Adrenal gland (tissue), 12 donors: ENCODE results near the gene GNG3. TPM values are rescaled to one million over a fixed set of nuclear protein-coding genes. Genes with fewer than 3 reads are reported as not detected.
"Not testable (repeated sequence)": the region's sequence is repeated elsewhere in the genome, so short reads cannot be mapped to it uniquely, and the experiment has no call there.

ENCODE experiments used
- DNase-seq, 7 donors: peaks; one replicate each; pipeline ENCODE4 v3.0.0-alpha.2; 2019 to 2020
- H3K27ac ChIP-seq, 5 donors: fragments of 200-600 bp; sonication (generic) in 4 of 5; 1 replicate in 3 of 5; 2 replicates in 2 of 5; pipeline versions ENCODE4 v1.5.1 to v1.8.0; 2016 to 2020; ENCODE audit warnings: mild to moderate bottlenecking in 1 of 5
- H3K27me3 ChIP-seq: fragments of 200-600 bp; 2 replicates; pipeline ENCODE4 v1.8.0; 2021
- H3K36me3 ChIP-seq, 2 donors: fragments of 200-600 bp; replicated peaks in 1 of 2; 1 replicate in 1 of 2; 2 replicates in 1 of 2; pipeline versions ENCODE4 v1.5.1 to v1.8.0; 2018 to 2022
- H3K4me1 ChIP-seq, 2 donors: fragments of 200-600 bp; replicated peaks in 1 of 2; 1 replicate in 1 of 2; 2 replicates in 1 of 2; pipeline versions ENCODE4 v1.5.1 to v1.8.0; 2018 to 2021
- H3K4me3 ChIP-seq, 4 donors: fragments of 200-600 bp; sonication (generic) in 3 of 4; one replicate each; pipeline ENCODE4 v1.5.1; 2016 to 2018
- H3K9me3 ChIP-seq, 3 donors: fragments of 200-600 bp; sonication (generic) in 1 of 3; replicated peaks in 1 of 3; 1 replicate in 2 of 3; 2 replicates in 1 of 3; pipeline versions ENCODE4 v1.5.1 to v1.8.0; 2016 to 2021
- POLR2A ChIP-seq, 2 donors: fragments of 450-650 bp; IDR thresholded peaks; one replicate each; pipeline ENCODE4 v1.6.1; 2017; ENCODE audit warnings: antibody characterized with exemption in 2 of 2, mild to moderate bottlenecking in 2 of 2, moderate library complexity in 1 of 2
- WGBS, 4 donors: extraction: QIAGEN DNeasy Blood & Tissue Kit in 2 of 4; methylation state at CpG; one replicate each; pipeline versions ENCODE4 v1.1.5 to v1.1.7; 2013 to 2017; 5-methylcytosine and 5-hydroxymethylcytosine counted together
- intact Hi-C, 2 donors: fragments of 100-400 bp; cut with DNase I; formaldehyde crosslinking; loops; one replicate each; pipeline versions ENCODE4 v1.14.1 to v1.15.0; 2022 to 2023
- polyA plus RNA-seq, 3 donors: library from polyadenylated mRNA; stranded (reverse); fragments of 200-250 nt in 2 of 3; fragments of 350-450 nt in 1 of 3; fragmentation: Illumina TruSeq in 1 of 3; extraction: RNeasy Lipid Tissue Mini Kit (QIAGEN cat#74804) in 1 of 3; gene quantifications; one replicate each; pipeline ENCODE4 v1.2.3, GENCODE V29; 2013 to 2014
- total RNA-seq, 9 donors: library from RNA; depleted of rRNA in 4 of 9; stranded (reverse); fragments of >200 nt in 4 of 9; fragments of 120-200 nt in 1 of 9; fragmentation: NEBNext Ultra II Directional in 1 of 9; extraction: Animal tissue kit (Norgen Biotek cat#: 25700) in 1 of 9; gene quantifications; one replicate each; pipeline versions ENCODE4 v1.1.0 to v1.2.4, GENCODE V29; 2013 to 2023
- TF ChIP-seq, protein P1 (sequence below), 6 experiments: fragments of 450-650 bp in 4 of 6; fragments of 200-600 bp in 2 of 6; sonication (generic) in 1 of 6; IDR thresholded peaks; 1 replicate in 5 of 6; 2 replicates in 1 of 6; pipeline versions ENCODE4 v1.5.1 to v1.8.0; 2016 to 2021; ENCODE audit warnings: antibody characterized with exemption in 6 of 6, mild to moderate bottlenecking in 2 of 6, moderate library complexity in 1 of 6
- donor health status: healthy with polysubstance abuse.
- donor health status: Bipolar disorder and iron deficiency.
- donor health status: DM: yes; HTN: yes; CAD: no.
- donor health status: DM: no; HTN: no; CAD: no.
- donor health status: DM: no; HTN: no; CAD: no.
- donor health status: DM: yes; HTN: yes; CAD: no.

The GNG3 gene
- total and polyA plus RNA-seq, 12 donors = 0.39 to 15.7 (median 3.0) TPM; not detected in 2

DNA sequence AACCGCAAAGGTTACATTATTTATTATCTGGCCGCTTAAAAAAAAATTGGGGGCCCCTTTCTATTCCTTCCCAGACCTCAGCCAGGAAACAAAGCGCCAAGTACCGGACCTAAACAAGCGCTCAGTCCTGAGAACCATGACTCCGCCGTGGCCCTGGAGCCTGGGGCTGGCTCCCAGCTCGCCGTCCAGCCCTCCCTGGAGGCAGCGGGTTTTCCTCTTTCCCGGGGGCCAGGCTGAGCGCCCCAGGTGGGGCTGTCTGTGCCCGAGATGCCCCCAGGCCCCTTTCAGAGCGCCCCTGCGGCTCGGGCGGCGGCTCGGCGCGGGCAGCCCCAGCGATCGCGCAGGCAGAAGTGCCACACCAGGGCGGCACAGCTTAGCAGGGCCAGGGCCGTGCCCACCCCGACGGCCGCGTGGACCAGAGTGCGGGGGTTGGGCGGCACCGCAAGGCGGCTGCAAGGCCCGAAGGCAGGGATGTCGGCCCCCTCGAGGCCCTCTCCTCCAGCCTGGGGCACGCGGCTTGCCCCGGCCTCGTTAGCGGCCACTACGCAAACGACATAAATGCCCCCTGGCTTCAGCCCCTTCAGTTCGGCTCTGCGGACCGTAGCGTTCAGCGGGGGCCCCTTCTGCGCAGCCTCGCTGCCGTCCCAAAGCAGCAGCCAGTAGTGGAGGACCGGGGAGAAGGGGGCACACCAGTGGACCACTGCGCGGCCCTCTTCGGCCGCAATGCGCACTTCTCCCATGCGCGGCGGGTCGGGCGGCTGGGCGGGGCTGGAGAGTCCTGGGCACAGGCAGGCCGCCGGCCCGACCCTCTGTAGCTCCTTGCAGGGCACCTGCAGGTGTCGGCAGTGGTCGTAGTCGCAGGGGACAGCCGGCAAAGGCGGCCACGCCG, 19.7 kb upstream of the GNG3 start:
- TF ChIP-seq, protein P1, sequence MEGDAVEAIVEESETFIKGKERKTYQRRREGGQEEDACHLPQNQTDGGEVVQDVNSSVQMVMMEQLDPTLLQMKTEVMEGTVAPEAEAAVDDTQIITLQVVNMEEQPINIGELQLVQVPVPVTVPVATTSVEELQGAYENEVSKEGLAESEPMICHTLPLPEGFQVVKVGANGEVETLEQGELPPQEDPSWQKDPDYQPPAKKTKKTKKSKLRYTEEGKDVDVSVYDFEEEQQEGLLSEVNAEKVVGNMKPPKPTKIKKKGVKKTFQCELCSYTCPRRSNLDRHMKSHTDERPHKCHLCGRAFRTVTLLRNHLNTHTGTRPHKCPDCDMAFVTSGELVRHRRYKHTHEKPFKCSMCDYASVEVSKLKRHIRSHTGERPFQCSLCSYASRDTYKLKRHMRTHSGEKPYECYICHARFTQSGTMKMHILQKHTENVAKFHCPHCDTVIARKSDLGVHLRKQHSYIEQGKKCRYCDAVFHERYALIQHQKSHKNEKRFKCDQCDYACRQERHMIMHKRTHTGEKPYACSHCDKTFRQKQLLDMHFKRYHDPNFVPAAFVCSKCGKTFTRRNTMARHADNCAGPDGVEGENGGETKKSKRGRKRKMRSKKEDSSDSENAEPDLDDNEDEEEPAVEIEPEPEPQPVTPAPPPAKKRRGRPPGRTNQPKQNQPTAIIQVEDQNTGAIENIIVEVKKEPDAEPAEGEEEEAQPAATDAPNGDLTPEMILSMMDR (IDR thresholded peaks at IDR 0.05) = no peak
- no peak for TF ChIP-seq POLR2A (IDR thresholded peaks at IDR 0.05)

DNA sequence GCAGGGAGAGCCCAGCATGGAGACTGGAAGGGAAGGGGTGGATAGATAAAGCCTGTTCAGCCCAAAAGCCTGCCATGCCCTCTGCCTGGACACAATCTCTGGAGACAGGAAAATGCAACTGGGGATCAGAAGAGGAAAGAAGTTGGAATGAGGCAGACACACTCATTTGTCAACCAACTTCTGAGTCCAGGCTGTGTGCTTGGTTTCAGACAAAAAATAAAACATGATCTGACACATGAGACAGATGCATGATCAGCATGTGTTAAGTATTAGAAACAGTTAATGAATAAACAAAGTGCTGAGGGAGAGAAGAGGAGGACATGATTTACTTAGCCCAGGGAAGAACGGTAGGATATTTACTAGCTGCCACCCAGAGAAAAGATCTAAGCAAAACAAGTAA, 19.0 kb upstream of the GNG3 start:
- Histone ChIP-seq H3K27me3 (no peaks in the 10 kb centered on the region), H3K4me3 (peak overlapping the region in 1 of 4 donors; percentile 31), H3K4me1 (peaks cover 4 to 23% of the 10 kb centered on the region in 2 donors), H3K27ac (peak overlapping the region in 2 of 5 donors; percentile 54 to 62), H3K36me3 (peaks cover 0 to 36% of the 10 kb centered on the region in 2 donors), H3K9me3 (no peaks in the 10 kb centered on the region)
- 20 to 40% (median 34%) methylated on average over 1 of the region's 1 CpG for WGBS, 4 donors
- no peak for DNase-seq
- TF ChIP-seq POLR2A (IDR thresholded peaks at IDR 0.05) = no peak
- intact Hi-C loops = no loop called here

More for the DNA sequence above, 19.7 kb upstream of the GNG3 start:
- peak overlapping the region in 1 of 4 donors; percentile 19 for H3K4me3 ChIP-seq
- H3K27me3 ChIP-seq = no peaks in the 10 kb centered on the region
- no peaks in the 10 kb centered on the region for H3K9me3 ChIP-seq
- no peak overlapping the region for H3K27ac ChIP-seq
- 44 to 72% (median 50%) methylated on average over 14 to 74 of the region's 74 CpGs for WGBS, 4 donors
- H3K36me3 ChIP-seq = peaks cover 0 to 31% of the 10 kb centered on the region in 2 donors
- peaks cover 4 to 23% of the 10 kb centered on the region in 2 donors for H3K4me1 ChIP-seq
- intact Hi-C loops = no loop called here
- DNase-seq = no peak

DNA sequence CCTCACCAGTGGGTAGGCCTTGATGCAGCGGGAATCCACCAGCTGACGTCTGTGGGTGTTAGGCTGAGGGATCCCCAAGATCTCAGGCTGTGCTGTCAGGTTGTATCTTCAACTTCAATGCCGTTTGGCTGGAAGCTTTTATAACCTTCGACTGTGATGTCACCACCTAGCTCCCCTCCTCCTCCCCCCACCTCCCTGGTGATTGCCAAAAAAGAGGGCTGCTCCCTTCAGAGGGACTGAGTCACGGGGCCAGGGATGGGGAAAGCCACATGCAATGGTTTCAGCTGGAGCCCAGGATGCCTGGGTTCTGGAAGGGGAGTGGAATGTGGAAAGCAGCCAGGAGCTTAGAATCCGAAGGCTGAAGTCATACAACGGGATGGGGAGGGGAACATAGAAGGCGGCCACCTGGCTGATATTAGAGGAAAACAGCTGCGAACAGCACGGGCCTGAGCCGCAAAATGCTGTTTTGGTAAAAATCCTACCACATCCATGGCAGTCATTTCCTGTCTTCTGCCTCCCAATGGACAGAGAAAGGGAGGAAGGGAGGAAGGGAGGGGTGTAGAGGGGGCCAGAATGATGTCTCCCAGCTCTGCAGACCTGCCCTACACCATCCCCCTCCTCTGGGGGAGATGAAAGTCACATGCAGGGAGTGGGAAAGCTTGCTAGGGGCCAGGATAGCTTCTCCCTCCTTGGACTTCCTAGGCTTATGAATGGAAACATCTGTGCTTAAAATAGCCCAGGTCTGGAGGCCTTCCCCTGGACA, 17.9 kb upstream of the GNG3 start, which contains the start of gene LRRN4CL:
TSS of gene LRRN4CL (minus strand) at position 110 of the 763 bp plus-strand sequence. CDS start 1,022 bp downstream, outside the sequence.
- intact Hi-C loops = loop anchor here in 1 of 2 donors (5.0 kb wide), 1 partner anchor 307 kb away; no protein-coding TSS in a partner anchor

DNA sequence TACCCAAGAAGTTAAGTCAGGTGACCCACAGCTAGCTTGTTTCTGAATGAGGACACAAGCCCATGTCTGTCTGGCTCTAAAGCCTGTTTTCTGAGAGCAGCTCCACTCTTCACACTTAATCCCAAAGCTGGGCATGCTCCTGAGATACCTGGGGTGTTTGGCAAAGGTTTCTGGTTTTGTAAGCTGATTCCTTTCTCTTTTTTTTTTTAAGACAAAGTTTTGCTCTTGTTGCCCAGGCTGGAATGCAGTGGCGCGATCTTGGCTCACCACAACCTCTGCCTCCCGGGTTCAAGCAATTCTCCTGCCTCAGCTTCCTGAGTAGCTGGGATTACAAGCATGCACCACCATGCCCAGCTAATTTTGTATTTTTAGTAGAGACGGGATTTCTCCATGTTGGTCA, 13.9 kb upstream of the GNG3 start:
- 65 to 80% (median 75%) methylated on average over 2 to 4 of the region's 4 CpGs for WGBS, 4 donors
- not testable (repeated sequence) for H3K27me3 ChIP-seq, H3K4me3 ChIP-seq, H3K27ac ChIP-seq, H3K9me3 ChIP-seq, DNase-seq
- Histone ChIP-seq H3K4me1 (peaks cover 4 to 12% of the 10 kb centered on the region in 2 donors), H3K36me3 (peaks cover 0 to 36% of the 10 kb centered on the region in 2 donors)
- intact Hi-C loops = loop anchor here in 1 of 2 donors (5.0 kb wide), 1 partner anchor 311 kb away; no protein-coding TSS in a partner anchor

More for the DNA sequence above, 17.9 kb upstream of the GNG3 start, which contains the start of gene LRRN4CL:
- TF ChIP-seq POLR2A (IDR thresholded peaks at IDR 0.05) = peak; percentile 33 to 71
- TF ChIP-seq, protein P1 (IDR thresholded peaks at IDR 0.05) = no peak
- 25 to 39% (median 32%) methylated on average over 10 to 11 of the region's 11 CpGs for WGBS, 4 donors
- H3K4me3 ChIP-seq = peak within 1 kb of the TSS in 1 of 4 donors; percentile 31
- H3K27ac ChIP-seq = peak within 1 kb of the TSS; percentile 35 to 77 (median 54)
- H3K9me3 ChIP-seq = no peaks in the 10 kb centered on the region
- peaks cover 0 to 36% of the 10 kb centered on the region in 2 donors for H3K36me3 ChIP-seq
- H3K27me3 ChIP-seq = no peaks in the 10 kb centered on the region
- peak; percentile 79 to 95 (median 89) for DNase-seq
- H3K4me1 ChIP-seq = peaks cover 4 to 23% of the 10 kb centered on the region in 2 donors
